Stimulated activated CD8-positive, alpha-beta memory T cell treated with anti-CD3 and anti-CD28 coated beads, Interleukin-7, amount 100 ng/mL, for 4 hours (primary cell): ENCODE results near the gene HCFC1.

ENCODE experiments used
- DNase-seq, 2 donors: peaks; one replicate each; pipeline ENCODE4 v3.0.0-alpha.2; 2020; ENCODE audit warnings: low read depth in 2 of 2

The HCFC1 gene

GRCh38 chrX:153924149-153924861 lies 47.3 kb downstream of the HCFC1 start:
- DNase-seq: no peak

GRCh38 chrX:153922932-153923857 lies 48.4 kb downstream of the HCFC1 start:
- no peak for DNase-seq

GRCh38 chrX:153921511-153922446 lies 49.8 kb downstream of the HCFC1 start:
- DNase-seq: no peak

GRCh38 chrX:153921070-153921469 lies 50.5 kb downstream of the HCFC1 start:
- no peak for DNase-seq

GRCh38 chrX:153920546-153920945 lies 51.1 kb downstream of the HCFC1 start:
- DNase-seq: no peak

GRCh38 chrX:153919281-153919680 lies 52.3 kb downstream of the HCFC1 start:
- no peak for DNase-seq

- DNase-seq: no peak
Observed at GRCh38 chrX:153917869-153918268, 53.7 kb downstream of the HCFC1 start.

- no peak for DNase-seq
Observed at GRCh38 chrX:153913701-153914100, 57.9 kb downstream of the HCFC1 start.

GRCh38 chrX:153913211-153913610 lies 58.4 kb downstream of the HCFC1 start:
- DNase-seq: no peak

- DNase-seq: no peak
Observed at GRCh38 chrX:153911798-153912197, 59.8 kb downstream of the HCFC1 start.

- DNase-seq: no peak
Observed at GRCh38 chrX:153910446-153910845, 61.2 kb downstream of the HCFC1 start.

GRCh38 chrX:153909980-153910360 lies 61.6 kb downstream of the HCFC1 start:
- DNase-seq: no peak

GRCh38 chrX:153909024-153909979 lies 62.3 kb downstream of the HCFC1 start:
- DNase-seq: no peak

GRCh38 chrX:153908219-153908860 lies 63.3 kb downstream of the HCFC1 start:
- DNase-seq: no peak

- no peak for DNase-seq
Observed at GRCh38 chrX:153907456-153907855, 64.2 kb downstream of the HCFC1 start.

- DNase-seq: no peak
Observed at GRCh38 chrX:153906126-153906917, 65.3 kb downstream of the HCFC1 start.

GRCh38 chrX:153905481-153906095 lies 66.0 kb downstream of the HCFC1 start:
- no peak for DNase-seq

- DNase-seq: no peak
Observed at GRCh38 chrX:153903991-153904957, 67.3 kb downstream of the HCFC1 start, which contains the start of gene AVPR2. Gene AVPR2, plus strand, starts transcription at chrX:153904673. Its CDS starts 473 bp downstream, at chrX:153905146.
